ENCODE results near the gene RNASET2.

DNA sequence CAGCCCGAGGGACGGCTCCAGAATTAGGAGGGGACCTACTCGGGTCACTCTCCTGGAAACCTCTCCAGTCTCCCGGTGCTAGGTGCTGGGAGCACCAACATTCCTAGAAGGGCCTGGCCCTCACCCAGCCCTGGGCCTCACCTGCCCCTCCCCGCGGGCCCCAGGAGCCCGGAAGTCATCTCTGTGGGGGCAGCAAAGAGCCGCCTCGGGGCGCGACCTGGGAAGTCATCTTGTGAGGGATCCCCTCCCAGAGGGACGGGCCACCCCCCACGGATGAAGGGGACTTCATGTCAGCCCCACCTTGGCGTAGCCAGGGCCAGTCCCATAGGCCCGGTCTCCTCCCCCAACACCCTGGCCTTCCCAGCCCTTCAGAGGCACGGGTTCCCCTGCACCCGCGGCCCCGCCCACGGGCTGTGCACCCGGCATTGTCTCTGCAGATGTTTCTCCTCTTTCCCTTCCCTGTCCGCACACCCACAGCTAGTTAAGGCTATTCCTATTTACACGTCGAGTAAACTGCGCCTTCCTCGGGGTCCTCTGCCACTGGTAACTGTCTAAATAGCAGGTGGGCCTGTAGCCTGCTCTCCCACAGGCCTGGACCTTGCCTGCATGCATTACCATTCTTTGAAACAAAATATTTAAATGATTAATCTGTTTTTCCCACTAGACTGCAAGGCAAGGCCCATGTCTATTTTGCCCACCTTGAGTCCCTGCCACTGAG is 896 bp upstream of the RNASET2 start:
- no peak for TF ChIP-seq EZH2 (conservative IDR thresholded peaks at IDR 0.05; ENCODE audit: low read depth, low read length)
- TF ChIP-seq, protein P1, sequence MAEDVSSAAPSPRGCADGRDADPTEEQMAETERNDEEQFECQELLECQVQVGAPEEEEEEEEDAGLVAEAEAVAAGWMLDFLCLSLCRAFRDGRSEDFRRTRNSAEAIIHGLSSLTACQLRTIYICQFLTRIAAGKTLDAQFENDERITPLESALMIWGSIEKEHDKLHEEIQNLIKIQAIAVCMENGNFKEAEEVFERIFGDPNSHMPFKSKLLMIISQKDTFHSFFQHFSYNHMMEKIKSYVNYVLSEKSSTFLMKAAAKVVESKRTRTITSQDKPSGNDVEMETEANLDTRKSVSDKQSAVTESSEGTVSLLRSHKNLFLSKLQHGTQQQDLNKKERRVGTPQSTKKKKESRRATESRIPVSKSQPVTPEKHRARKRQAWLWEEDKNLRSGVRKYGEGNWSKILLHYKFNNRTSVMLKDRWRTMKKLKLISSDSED (CRISPR knock-in tag; IDR thresholded peaks at IDR 0.05): no peak; the same call in 1 of the 2 replicates
- no peak for TF ChIP-seq GABPA (IDR thresholded peaks at IDR 0.05; ENCODE audit: low read depth, low read length)
- TF ChIP-seq GABPA (CRISPR knock-in tag; IDR thresholded peaks at IDR 0.05; ENCODE audit: low read depth): peak; percentile 87
- TF ChIP-seq ELF4 (CRISPR knock-in tag; IDR thresholded peaks at IDR 0.05; ENCODE audit: borderline replicate concordance): peak; percentile 92
- TF ChIP-seq RFXAP (CRISPR knock-in tag; IDR thresholded peaks at IDR 0.05; ENCODE audit: borderline replicate concordance): no peak
- TF ChIP-seq, protein P2, sequence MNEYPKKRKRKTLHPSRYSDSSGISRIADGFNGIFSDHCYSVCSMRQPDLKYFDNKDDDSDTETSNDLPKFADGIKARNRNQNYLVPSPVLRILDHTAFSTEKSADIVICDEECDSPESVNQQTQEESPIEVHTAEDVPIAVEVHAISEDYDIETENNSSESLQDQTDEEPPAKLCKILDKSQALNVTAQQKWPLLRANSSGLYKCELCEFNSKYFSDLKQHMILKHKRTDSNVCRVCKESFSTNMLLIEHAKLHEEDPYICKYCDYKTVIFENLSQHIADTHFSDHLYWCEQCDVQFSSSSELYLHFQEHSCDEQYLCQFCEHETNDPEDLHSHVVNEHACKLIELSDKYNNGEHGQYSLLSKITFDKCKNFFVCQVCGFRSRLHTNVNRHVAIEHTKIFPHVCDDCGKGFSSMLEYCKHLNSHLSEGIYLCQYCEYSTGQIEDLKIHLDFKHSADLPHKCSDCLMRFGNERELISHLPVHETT (CRISPR knock-in tag; conservative IDR thresholded peaks at IDR 0.05): peak; percentile 67; the same call in 1 of the 2 replicates
- TF ChIP-seq, protein P3, sequence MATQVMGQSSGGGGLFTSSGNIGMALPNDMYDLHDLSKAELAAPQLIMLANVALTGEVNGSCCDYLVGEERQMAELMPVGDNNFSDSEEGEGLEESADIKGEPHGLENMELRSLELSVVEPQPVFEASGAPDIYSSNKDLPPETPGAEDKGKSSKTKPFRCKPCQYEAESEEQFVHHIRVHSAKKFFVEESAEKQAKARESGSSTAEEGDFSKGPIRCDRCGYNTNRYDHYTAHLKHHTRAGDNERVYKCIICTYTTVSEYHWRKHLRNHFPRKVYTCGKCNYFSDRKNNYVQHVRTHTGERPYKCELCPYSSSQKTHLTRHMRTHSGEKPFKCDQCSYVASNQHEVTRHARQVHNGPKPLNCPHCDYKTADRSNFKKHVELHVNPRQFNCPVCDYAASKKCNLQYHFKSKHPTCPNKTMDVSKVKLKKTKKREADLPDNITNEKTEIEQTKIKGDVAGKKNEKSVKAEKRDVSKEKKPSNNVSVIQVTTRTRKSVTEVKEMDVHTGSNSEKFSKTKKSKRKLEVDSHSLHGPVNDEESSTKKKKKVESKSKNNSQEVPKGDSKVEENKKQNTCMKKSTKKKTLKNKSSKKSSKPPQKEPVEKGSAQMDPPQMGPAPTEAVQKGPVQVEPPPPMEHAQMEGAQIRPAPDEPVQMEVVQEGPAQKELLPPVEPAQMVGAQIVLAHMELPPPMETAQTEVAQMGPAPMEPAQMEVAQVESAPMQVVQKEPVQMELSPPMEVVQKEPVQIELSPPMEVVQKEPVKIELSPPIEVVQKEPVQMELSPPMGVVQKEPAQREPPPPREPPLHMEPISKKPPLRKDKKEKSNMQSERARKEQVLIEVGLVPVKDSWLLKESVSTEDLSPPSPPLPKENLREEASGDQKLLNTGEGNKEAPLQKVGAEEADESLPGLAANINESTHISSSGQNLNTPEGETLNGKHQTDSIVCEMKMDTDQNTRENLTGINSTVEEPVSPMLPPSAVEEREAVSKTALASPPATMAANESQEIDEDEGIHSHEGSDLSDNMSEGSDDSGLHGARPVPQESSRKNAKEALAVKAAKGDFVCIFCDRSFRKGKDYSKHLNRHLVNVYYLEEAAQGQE (IDR thresholded peaks at IDR 0.05; ENCODE audit: borderline replicate concordance in 1 of 2, low read depth in 1 of 2, low read length in 2 of 2): no peak; a peak in 1 of 4 replicates
- no peak for TF ChIP-seq JUND (CRISPR knock-in tag; IDR thresholded peaks at IDR 0.05)
- TF ChIP-seq ZSCAN25 (CRISPR knock-in tag; IDR thresholded peaks at IDR 0.05): 0 out of 2 replicates have a peak, but pooled peaks have one; percentile 30
- TF ChIP-seq, protein P4, sequence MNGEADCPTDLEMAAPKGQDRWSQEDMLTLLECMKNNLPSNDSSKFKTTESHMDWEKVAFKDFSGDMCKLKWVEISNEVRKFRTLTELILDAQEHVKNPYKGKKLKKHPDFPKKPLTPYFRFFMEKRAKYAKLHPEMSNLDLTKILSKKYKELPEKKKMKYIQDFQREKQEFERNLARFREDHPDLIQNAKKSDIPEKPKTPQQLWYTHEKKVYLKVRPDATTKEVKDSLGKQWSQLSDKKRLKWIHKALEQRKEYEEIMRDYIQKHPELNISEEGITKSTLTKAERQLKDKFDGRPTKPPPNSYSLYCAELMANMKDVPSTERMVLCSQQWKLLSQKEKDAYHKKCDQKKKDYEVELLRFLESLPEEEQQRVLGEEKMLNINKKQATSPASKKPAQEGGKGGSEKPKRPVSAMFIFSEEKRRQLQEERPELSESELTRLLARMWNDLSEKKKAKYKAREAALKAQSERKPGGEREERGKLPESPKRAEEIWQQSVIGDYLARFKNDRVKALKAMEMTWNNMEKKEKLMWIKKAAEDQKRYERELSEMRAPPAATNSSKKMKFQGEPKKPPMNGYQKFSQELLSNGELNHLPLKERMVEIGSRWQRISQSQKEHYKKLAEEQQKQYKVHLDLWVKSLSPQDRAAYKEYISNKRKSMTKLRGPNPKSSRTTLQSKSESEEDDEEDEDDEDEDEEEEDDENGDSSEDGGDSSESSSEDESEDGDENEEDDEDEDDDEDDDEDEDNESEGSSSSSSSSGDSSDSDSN (CRISPR knock-in tag; IDR thresholded peaks at IDR 0.05): peak; percentile 54; the same call in 1 of the 2 replicates
- peak; percentile 62; the same call in 1 of the 2 replicates for TF ChIP-seq IRF2 (CRISPR knock-in tag; IDR thresholded peaks at IDR 0.05)

Measured in HepG2 (cell line).